GM12874 (cell line): ENCODE data around the gene UVRAG.

Experiments used
- CTCF ChIP-seq: IDR thresholded peaks from 2 replicates; pipeline ENCODE4 v1.5.1; 2011; ENCODE audit warnings: low read depth, mild to moderate bottlenecking, control low read depth, low read length, moderate library complexity; ENCODE audit not compliant: insufficient read depth

The UVRAG gene

DNA sequence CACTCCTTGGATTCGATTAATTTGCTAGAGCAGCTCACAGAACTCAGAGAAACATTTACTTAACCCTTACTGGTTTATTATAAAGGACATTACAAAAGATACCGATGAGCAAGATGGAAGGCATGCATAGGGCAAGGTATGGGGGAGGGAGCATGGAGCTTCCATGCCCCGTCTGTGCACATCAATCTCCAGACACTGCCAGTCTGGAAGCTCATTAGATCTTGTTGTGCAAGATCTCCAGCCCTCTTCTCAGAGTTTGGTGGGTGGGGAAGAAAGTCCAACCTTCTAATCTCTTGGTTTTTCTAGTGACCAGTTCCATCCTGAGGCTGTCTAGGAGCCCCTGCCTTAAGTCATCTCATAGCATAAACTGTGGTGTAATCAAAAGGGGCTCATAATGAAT, 190.7 kb downstream of the UVRAG start:
- TF ChIP-seq CTCF = no peak

DNA sequence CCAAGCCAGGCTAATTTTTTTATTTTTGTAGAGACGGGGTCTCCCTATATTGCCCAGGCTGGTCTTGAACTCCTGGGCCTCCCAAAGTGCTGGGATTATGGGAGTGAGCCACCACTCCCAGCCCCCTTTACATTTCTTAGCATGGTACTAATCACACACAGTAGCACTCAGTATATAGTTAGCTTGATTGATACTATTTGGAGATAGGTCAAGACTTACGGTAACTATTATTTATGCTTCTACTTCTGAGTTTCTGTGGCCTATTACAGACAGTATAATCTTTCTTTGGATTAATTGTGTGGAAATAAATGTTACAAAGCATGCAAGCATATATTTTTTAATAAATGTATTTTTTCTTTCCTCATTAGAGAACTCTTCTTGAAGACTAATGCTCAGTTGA, 192.2 kb downstream of the UVRAG start:
- TF ChIP-seq CTCF = no peak

GRCh38 chr11:76008474-76008873, 193.5 kb downstream of the UVRAG start:
- TF ChIP-seq CTCF = no peak

DNA sequence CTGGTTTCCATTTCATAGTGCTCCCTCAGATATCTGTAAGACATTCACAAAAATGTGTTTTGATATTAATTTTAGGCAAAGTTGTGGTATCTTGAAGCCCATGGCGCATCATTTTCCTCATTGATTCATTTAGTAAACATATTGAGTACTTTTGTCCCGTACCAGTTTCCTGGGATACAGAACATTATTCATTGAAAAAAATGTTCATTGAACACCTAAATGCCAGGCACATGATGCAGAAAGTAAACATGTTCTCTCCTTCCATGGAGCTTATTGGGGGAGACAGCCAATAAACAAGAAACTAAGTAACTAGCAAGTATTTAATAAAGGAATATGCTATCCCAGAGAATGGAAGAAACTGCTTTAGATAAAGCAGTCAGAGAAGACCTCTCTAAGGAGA, 195.0 kb downstream of the UVRAG start:
- no peak for TF ChIP-seq CTCF

DNA sequence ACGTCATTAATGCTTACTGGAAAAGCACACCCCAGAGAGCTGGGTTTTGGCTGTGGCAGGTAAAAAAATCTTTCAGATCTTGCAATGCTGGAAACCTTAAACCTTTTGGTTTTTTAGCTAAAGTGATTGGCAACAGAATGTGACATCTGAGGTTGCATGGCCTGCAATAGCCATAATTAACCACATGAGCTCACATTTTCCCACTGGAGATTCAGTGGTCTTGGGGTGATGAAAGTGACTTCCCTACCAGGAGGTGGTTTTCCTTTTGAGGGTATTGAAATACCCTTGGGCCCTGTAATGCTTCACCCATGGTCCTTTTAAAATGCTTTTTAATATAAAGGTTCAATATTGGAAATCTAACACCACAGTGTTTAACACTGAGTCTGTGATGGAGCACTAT, 198.5 kb downstream of the UVRAG start:
- no peak for TF ChIP-seq CTCF

DNA sequence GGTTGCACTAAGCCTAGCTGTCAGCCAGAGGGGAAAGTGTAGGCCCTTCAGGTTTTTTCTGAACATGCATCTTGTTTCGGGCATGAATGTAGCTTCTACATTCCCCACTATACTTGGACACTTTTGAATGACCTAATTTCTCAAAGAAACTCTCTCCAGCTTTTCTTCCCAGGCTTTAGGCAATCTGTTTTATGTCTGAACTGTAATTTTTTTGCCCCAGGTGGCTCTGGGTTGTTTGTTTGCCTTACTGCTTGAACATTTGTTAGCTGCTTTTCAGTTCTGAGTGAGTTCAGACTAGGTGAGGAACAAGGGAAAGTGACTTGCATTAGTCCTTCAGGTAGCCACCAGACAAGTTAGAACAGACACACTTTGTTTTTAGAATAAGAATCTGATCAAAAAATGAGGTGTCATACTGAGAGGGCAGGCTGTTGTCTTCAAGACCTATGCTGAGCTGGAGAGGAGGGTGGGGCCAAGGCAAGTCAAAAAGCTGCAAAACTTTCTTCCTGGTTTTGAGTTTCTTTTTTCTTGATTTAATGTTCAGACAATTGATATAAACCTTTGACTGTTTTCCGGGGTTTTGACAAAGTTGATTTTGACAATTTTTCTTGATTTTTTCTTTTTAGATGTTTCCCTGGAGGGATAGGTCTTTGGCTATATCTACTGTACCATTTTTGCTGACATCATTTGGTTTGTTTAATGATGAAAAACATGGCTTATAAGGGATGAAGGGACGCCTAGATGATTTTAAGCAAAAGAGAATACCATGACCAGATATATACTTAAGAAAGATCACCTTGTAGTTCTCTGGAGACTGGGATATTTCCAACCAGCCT, 208.4 kb downstream of the UVRAG start:
- TF ChIP-seq CTCF = no peak

DNA sequence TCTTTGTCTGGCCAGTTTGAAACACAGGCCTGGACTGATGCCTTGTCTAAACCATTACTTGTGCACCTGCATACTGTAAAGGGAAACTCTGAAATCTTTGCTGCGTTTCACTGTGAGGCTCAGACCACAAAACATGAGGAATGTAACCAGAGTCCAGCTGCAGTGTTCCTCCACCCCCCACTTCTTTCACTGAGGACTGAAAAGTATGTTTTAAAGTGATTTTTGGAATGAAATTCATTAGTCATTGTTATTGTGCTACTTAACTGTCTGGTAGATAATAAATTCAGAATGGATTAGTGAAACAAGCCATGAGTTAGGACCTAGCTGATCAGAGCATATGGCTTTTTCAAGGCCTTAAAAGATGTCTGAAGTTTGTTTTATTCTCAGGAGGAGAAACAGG, 210.1 kb downstream of the UVRAG start:
- TF ChIP-seq CTCF = no peak
